Hematopoietic multipotent progenitor cell treated with erythropoietin and hydrocortisone succinate and interleukin-3 and kit ligand, for 15 days (in vitro differentiated cells): ENCODE measurements around the gene MAPK7.
"Not testable (repeated sequence)": the region's sequence is repeated elsewhere in the genome, so short reads cannot be mapped to it uniquely, and the experiment has no call there.

ENCODE experiments used
- DNase-seq: peaks from one replicate; pipeline ENCODE4 v3.0.0-alpha.2; 2015; ENCODE audit warnings: low spot score

The MAPK7 gene

DNA sequence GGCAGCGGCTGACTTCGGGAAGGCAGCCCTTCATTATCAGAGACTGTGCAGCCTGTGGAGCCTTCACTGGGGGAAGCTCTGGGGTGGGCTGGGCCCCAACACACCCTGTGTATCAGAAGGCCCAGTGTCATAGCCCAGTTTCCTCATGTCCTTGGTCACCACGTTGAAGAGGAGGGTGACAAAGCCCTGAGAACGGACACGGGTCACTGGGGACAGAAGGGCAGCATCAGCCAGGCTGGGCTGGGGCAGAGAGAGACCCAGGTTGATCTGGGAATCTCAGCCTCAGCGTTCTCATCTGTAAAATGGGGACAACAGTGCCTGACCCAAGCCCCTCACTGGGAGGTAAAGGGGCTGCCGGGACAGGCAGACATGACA is 35.1 kb upstream of the MAPK7 start:
- peak; percentile 73 for DNase-seq

DNA sequence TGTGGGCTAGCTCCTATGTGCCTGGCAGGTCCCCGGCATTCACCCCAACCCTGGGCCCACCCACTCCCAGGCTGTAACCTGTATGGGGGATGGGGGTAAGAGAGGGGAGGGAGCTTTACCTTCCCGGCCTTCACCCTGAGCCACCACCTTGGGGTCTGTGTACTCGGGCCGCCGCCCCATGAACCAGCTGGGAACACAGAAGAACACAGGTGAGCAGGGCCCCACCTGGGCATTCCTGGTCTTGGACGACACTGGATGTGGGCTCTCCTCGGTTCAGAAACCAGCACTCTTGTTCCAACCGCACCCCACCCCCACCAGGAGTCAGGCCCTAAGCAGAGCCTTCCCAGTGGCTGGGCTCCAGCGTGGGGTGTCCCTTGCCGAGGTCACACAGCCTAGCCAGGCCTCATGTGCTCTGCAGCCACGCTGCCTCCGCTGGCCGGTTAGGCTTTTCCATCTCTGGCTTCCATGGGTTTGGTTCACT is 34.6 kb upstream of the MAPK7 start:
- no peak for DNase-seq

DNA sequence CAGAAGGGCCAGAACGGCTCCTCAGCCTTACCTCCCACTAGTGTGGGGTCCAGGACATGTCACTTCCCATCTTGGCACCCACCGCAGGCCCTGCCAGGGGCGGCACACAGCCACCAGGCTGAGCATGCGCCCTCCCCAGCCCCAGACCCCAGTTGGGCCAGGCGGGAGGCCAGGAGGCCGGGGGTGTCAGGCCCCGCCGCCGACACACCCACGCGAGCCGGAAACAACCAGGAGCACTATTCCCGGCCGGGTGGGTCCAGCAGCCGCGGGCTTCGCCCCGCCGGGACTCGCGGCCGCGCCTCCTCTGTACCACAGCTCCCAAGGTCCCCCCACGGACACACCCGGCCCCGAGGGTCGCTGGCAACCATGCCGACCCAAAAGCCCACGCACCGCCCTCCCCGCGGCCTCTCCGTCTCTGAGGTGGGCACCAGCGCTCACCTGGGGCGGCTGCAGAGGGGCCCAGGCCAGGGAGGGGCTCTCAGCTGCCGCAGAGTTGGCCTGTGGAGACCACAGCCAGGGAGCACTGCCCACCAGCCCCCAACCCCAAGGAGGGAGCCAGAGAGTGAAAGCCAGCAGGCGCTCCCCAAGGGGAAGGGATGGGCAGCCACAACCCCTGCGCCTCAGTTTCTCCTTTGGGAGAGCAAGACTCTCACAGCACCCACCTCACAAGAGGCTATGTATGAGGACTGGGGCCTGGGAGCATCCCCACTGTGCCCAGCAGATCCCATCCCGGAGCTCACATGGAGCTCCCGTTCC is 33.8 kb upstream of the MAPK7 start:
- DNase-seq: no peak

DNA sequence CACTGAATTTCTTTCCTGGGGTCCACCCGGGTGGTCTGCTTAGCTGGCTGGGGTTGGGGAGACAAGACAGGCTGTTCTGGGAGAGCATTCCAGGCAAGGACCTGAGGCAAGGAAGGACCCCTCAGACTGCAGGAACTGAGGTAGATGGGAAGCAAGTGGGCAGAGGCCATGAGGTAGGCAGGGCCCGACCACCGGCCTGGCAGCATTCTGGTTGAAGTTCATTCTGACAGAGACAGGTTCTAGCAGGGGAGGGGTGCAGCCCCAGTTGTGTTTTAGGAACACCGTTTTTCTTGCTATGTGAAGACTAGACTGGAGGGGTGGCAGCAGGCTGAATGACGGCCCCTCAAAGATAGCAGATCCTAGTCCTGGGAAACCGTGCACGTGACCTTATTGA is 33.2 kb upstream of the MAPK7 start:
- no peak for DNase-seq

DNA sequence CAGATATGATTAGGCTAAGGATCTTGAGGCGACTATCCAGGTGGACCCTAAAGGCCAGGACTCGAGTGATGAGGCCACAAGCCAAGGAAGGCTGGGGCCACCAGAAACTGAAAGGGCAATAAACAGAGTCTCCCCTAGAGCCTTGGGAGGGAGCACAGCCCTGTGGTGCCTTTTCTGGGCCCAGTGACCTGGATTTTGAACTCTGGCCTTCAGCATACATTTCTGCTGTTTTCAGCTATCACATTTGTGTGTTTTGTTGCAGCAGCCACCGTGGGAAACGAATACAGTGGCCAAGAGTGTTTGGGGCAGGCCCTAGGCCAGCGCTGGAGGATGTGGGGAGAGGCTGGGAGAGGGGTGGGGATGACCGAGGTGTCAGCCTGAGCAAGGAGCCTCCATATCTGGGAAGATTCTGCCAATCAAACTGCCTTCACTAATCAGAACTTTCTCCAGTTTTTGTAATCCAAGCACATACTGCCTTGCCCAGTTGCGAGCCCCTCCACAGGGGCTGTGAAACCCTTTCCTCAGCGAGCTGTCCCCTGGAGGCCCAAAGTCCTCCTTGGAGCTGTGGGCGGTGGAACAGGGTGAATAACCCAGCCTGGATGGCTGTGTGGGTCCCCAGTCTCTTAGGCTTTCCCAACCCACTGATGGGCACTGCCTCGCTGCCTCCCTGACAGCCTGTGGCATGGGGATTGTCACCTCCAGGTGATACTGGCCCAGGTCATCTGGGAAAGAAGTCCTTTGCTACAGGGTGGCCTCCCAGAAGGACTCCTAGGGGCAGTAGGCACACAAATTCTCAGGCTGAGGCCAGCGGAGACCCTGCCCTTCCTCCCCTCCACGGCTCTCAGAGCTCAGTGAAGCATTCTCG is 32.6 kb upstream of the MAPK7 start:
- DNase-seq: no peak

DNA sequence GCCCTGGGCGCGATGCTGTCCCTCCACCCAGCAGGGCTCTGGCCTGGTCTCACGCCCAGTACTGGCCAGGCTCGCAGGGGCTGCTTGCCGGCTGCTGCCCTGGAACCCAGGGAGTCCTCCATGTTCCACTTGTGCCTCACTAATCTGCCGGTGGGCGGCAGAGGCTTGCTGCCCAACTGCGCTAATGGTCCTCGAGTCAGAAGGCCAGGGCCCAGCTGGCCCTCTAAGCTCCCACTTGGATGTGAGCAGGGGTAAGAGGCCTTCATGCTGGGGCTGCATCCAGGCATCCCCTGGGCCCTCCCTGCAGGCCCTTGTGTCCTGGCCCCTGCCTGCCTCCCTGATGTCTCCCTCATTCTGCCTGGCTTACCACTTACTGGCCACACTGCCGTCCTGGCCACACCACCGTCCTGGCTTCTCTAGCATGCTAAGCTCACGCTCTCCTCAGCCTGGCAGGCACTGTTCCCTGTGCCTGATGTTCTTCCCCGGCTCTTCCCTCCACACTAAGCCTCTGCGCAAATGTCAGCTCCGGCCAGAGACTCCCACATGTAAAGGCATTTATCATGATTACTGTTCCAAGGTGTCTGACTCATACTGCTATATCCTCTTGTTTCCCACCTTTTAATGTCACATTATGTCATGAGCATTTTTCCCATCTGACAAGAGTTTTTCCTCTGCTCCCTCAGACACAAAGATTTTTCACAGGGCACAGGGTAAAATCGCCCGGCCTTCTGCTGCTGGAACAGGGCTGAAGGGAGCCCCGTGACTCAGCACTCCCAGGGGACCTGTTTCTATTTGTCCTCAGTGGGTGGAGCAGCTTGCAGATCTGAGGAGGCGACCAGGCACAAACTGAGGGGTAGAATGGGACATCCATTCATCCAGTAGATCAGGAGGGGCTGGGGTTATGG is 31.7 kb upstream of the MAPK7 start:
- DNase-seq: peak; percentile 69

DNA sequence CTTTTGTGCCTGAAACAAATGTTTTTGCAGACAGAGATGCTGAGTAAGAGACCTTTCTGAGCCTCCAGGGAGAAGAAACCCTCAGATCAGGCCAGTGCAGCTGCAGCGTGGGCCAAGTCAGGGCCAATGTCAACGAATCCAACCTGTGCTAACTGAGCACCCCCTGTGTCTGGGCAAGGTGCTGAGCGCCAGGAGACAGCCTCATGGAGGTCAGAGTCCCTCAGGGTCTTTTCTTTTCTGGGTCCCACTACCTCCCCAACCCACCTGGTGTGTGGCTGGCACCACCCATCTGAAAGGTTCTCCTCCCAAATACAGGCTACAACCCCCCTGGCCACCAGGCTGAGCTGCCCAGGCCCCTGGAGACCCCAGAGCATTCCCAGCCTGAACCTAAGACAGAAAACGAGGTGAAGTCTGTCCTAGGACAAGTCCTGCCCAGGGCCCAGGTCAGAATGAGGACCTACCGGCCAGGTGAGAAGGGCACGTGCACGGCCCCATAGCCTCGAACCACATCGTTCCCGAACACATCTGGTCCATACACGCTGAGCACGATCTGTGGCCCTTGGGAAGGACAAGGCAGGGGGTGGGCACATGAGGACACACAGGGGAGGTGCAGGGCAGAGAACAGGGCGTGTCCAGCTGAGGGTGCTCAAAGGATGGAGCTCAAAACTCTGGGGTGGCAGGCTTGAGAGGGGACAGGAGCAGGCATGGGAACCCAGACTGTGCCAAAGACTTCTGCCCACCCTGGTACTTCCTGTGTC is 30.8 kb upstream of the MAPK7 start:
- no peak for DNase-seq

DNA sequence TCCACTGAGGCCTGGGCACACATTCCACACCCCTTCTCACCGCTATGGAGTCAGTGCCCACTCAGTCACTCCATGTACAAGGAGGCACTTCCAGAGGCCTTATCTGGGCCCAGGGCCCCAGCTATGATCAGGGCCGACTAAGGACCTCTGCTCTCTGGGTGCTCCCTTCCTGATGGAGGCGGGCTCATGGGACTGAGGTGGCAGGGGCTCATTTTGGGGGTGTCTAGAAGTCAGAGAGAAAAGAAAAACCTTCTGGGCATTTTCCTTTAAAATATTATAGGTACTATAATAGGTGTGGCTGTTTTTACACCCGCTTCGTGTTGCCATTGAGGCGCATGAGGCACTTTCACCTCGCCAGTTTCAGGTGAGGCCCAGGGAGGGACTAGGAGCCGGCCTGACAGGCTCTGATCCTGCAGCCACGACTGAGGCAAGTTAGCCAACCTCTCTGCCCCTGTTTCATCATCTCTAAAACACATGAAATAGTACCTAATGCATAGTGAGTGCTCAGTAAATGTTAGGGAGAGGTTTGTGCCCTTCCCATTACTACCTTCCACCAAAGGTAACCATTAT is 30.1 kb upstream of the MAPK7 start:
- DNase-seq: no peak

DNA sequence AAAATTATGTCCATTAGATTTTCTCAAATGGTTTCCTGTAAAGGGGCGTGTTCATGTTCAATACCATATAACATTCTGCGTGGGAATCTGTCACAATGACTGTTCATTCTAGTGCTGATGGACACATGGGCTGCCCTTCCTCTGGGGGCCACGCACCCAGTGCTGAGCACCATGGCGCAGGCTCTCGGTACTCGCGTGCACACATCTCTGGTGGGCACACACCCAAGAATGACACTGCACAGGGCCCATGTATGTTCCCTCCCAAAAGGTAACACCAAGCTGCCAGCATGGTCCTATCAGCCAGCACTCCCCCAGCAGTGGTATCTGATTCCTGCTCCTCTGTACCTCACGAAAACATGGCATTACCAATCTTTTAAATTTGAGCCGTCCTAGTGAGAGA is 29.5 kb upstream of the MAPK7 start:
- DNase-seq: no peak

DNA sequence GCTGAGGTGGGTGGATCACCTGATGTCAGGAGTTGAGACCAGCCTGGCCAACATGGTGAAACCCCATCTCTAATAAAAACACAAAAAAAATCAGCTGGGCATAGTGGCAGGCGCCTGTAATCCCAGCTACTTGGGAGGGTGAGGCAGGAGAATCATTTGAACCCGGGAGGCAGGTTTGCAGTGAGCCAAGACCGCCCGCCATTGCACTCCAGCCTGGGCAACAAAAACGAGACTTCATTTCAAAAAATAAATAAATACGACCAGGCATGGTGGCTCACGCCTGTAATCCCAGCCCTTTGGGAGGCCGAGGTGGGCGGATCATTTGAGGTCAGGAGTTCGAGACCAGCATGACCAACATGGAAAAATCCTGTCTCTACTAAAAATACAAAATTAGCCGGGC is 24.9 kb upstream of the MAPK7 start:
- not testable (repeated sequence) for DNase-seq

DNA sequence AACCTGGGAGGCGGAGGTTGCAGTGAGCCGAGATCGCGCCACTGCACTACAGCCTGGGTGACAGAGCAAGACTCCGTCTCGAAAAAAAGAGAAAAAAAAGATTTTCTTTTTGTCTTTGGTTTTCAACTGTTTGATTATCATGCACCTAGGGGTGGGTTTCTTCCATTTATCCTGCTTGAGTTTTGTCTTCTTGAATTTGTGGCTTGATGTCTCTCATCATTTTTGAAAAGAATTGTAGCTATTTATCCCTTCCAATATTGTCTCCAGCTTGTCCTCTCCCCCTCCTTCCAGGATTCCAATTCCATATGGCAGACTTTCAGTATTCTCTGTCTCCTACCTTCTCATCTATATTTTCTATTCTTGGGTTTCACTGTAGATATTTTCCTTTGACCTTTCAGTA is 23.6 kb upstream of the MAPK7 start:
- no peak for DNase-seq

DNA sequence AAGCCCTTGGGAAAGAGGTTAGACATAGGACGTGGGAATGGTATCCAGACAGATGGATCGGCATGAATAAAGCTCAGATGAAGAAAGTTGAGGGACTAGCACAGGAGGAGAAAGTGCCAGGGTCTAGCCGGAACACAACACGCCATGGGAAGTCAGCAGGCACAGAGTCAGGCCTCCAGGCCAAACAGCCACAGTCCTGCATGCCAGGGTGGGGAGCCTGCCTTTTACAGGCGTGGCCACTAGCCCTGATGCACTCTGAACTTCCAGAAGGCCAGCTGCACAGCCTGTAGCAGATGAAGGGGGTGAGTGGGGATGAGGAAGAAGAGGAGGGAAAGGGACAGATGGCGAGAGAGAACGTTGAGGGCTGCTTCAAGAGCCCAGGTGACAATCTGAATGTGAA is 20.9 kb upstream of the MAPK7 start:
- no peak for DNase-seq

DNA sequence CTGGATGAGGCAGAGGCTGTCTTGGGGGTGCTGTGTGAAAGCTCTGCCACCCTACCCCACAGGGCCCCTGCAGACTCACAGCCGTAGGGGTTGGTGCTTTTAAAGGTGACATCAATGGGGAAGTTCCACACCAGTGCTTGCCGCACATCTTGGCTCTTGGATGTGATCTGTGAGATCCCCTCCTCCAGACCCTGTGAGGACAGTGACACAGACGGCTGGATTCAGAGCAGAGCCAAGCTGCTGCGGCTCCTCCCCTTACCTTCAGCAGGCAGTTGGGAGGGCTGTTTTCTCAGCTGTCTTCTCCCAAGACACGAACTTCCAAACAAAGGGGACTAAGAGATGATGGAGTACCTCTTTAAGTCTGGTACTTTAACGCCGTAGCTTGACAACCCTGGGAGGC is 20.5 kb upstream of the MAPK7 start:
- no peak for DNase-seq

DNA sequence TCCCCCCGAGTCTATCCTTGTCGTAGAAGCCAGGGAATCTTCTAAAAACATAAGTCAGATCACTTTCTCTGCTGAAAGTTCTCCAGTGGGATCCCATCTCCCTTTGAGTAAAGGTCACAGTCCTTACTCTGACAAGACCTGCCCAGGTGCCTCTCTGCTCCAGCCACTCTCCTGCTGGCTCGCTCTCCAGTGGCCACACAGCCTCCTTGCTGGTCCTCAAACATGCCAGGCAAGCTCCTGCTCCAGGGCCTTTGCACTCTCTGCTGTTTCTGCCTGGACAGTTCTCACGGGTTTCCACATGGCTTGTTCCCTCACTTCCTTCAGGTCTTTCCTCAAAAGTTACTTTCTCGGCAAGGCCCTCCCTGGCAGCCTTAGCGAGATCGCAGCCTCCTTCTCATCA is 19.1 kb upstream of the MAPK7 start:
- DNase-seq: no peak

DNA sequence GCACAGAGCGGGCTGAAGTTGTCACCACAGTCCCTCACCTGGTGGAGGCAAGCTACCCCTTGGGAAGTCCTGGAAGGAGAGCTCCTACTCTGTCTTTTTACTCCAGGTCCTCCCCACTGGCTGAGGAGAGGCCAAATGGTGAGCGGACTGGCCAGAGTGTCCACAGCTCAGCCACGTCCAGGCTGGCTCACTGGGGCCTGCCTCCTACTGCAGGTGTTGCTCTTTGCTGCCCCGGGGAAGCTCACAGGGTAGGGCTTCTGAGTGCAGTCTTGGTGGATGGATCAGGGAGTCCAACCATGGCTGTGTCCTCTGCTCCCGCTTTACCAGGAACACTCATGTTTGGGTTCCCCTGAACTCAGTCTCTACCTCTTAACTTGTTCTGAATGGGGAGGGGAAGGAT is 18.4 kb upstream of the MAPK7 start:
- DNase-seq: no peak

DNA sequence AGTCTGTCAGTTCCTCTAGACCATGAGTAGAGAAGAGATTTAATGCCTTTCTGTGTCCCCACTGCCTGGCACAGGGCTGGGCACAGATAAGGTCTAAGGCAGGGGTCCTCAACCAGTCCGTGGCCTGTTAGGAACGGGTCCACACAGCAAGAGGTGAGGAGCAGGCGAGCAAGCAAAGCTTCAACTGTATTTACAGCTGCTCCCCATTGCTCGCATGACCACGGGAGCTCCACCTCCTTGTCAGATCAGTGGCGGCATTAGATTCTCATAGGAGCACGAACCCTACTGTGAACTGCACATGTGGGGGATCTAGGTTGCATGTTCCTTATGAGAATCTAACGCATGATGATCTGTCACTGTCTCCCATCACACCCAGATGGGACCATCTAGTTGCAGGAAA is 17.5 kb upstream of the MAPK7 start:
- DNase-seq: no peak

DNA sequence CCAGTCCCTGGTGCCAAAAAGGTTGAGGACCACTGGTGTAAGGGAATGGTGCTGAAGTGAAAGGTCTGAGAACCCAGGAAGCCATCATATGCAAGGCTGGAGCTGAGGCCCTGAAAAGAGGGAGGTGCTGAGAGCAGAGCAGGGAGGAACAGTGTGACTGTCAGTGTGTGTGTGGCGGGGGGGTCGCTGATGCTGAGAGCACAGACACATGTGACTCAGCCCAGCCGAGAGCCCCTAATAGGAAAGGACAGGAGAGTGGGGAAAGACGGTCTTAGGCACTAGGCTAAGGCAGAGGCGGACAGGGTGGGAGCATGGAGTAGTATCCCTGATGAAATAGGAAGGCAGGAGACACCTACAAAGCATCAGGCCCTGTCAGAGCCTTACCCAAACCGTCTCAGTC is 17.0 kb upstream of the MAPK7 start:
- no peak for DNase-seq

DNA sequence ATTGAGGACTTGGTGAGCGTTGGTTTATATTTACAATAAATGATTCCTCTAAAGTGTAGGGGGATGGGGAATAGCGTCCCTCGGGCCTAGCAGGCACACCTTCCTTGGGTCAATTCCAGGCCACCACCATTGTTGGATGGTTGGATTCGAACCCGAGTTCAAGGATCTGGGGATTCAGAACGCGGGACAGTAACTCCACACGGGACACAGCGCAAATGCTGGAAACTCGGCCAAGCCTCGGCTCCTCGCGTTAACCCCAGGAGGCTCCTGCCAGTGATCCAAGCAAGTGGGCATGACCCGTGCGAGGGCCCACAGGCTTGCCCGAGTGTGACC is 16.4 kb upstream of the MAPK7 start:
- no peak for DNase-seq

DNA sequence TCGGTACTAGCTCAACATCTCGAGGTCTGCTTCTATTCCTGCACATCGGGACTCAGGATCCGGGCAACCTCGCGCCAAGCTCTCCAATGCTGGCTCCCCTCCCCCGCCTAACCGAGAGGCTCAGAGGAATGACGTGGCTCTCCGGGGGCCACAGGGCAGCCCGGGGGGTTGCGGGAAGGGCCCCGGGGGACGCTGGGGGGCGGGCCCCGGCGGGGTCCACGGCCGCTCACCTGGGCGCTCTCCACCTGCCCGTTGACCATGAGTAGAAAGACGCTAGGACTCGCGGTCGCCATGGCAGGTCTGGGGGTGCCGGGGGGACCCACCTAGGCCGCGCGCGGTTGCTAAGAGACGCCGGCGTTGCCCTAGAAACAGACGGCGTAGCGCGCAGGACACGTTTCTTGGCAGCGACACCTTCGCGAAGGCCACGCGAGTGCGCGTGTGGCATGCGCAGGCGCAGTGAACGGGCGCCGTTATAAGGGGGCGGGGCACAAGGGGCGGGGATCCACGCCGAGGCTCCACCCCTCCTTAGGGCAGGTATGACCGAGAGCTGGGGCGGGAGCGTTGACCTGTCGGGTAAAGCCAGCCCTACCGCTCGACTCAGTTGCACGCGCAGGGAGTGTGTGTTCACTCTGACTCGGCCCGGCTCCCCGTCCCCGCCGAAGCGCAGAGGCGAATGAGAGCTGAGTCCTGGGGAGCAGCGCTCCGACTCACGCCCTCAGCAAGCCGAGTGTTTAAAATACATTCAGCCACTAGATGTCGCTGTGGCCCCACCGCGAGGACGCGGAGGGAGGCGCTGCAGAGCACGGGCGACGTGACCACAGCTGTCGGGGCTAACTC is 15.8 kb upstream of the MAPK7 start, which contains the start of gene B9D1:
B9D1 (minus strand) TSS at position 447 of the 837 bp plus-strand sequence; CDS start at position 293, 154 bp downstream.
- DNase-seq: peak; percentile 94

DNA sequence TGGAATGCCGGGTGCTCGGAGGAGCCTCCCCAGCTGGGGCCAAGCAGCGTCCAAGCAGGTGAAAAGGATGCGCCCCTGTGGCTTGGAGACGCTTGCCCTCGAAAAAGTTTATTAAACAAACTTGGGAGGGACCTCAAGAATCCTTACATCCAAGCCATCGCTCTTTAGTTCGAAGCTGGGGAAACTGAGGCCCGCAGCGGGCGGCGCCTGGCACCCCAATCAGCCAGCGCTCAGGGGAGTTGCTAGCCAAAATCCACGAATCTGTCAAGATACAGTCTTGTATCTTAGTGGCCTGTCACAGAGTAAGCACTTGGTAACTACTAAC is 15.2 kb upstream of the MAPK7 start:
- DNase-seq: no peak
